Parathyroid adenoma (tissue), 2 donors: ENCODE measurements around the gene EFCAB6.

Experiments
- H2AFZ ChIP-seq: fragments of 300-600 bp; sonication (generic); one replicate; pipeline ENCODE4 v1.7.0; 2017; ENCODE audit warnings: antibody characterized with exemption, mild to moderate bottlenecking
- H3K27ac ChIP-seq: fragments of 300-600 bp; sonication (generic); one replicate; pipeline ENCODE4 v1.7.0; 2017
- H3K27me3 ChIP-seq: fragments of 300-600 bp; sonication (generic); one replicate; pipeline ENCODE4 v1.7.0; 2017; ENCODE audit warnings: low read length; ENCODE audit not compliant: control insufficient read depth, insufficient read depth
- H3K36me3 ChIP-seq: fragments of 300-600 bp; sonication (generic); one replicate; pipeline ENCODE4 v1.7.0; 2017; ENCODE audit warnings: low read length; ENCODE audit not compliant: control insufficient read depth, insufficient read depth
- H3K4me1 ChIP-seq: fragments of 300-600 bp; sonication (generic); one replicate; pipeline ENCODE4 v1.7.0; 2017; ENCODE audit warnings: control low read depth
- H3K4me2 ChIP-seq: fragments of 300-600 bp; sonication (generic); one replicate; pipeline ENCODE4 v1.7.0; 2017; ENCODE audit warnings: low read length
- H3K4me3 ChIP-seq: fragments of 300-600 bp; sonication (generic); one replicate; pipeline ENCODE4 v1.7.0; 2017; ENCODE audit warnings: low read depth, low read length
- H3K79me2 ChIP-seq: fragments of 300-600 bp; sonication (generic); one replicate; pipeline ENCODE4 v1.7.0; 2017; ENCODE audit warnings: control low read depth
- H3K9ac ChIP-seq: fragments of 300-600 bp; sonication (generic); one replicate; pipeline ENCODE4 v1.7.0; 2017; ENCODE audit warnings: mild to moderate bottlenecking
- H3K9me3 ChIP-seq: fragments of 300-600 bp; sonication (generic); one replicate; pipeline ENCODE4 v1.7.0; 2017; ENCODE audit warnings: low read length; ENCODE audit not compliant: control insufficient read depth
- CTCF ChIP-seq: fragments of 300-600 bp; sonication (generic); IDR thresholded peaks from one replicate; pipeline ENCODE4 v1.7.0; 2017; ENCODE audit warnings: antibody characterized with exemption, mild to moderate bottlenecking
- donor health status: primary hyperparathyroidism.

EFCAB6 gene

DNA sequence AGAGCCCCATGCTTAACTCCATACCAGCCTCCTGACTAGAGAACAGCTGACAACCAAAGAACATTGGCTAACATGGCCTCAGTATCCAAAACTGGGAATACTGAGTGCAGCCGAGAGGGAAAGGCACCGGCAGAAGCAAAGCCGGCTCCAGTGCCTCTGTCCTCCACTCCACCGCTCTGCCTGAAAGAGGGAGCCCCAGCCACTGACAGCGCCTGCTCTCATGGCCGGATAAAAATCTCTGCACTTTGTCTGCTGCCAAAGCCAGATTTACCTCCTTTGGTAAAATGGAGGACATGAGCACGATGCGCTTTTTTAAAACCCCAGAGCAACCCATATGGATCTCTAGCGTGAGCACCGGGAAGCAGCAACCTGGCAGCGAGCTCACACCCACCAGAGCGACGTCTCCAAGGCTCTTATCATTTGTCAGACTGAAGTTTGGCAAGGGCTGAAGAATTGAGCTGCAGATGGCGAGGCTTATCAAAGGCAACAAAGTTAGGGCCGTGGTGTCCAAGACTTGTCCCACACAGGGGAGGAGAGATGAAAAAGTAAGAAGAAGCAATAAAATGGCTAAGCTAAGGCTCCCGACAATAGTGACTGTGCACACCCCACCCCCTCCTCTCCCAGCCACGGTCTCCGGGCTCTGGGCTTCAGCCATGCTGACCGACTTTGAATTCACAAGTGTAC, 71.4 kb downstream of the EFCAB6 start:
- Histone ChIP-seq H3K9ac (no peak overlapping the region), H3K27ac (no peak overlapping the region), H3K4me3 (no peak overlapping the region), H3K9me3 (no peaks in the 10 kb centered on the region), H3K79me2 (no peaks in the 10 kb centered on the region), H2AFZ (no peak overlapping the region), H3K36me3 (no peaks in the 10 kb centered on the region), H3K27me3 (no peaks in the 10 kb centered on the region), H3K4me1 (no peaks in the 10 kb centered on the region), H3K4me2 (no peak overlapping the region)
- no peak for TF ChIP-seq CTCF

GRCh38 chr22:43739851-43740379, 72.2 kb downstream of the EFCAB6 start:
- Histone ChIP-seq H3K4me2 (no peak overlapping the region), H3K9me3 (no peaks in the 10 kb centered on the region), H3K36me3 (no peaks in the 10 kb centered on the region), H3K79me2 (no peaks in the 10 kb centered on the region), H3K9ac (no peak overlapping the region), H3K4me1 (no peaks in the 10 kb centered on the region), H3K4me3 (no peak overlapping the region), H2AFZ (no peak overlapping the region), H3K27ac (no peak overlapping the region), H3K27me3 (no peaks in the 10 kb centered on the region)
- no peak for TF ChIP-seq CTCF

DNA sequence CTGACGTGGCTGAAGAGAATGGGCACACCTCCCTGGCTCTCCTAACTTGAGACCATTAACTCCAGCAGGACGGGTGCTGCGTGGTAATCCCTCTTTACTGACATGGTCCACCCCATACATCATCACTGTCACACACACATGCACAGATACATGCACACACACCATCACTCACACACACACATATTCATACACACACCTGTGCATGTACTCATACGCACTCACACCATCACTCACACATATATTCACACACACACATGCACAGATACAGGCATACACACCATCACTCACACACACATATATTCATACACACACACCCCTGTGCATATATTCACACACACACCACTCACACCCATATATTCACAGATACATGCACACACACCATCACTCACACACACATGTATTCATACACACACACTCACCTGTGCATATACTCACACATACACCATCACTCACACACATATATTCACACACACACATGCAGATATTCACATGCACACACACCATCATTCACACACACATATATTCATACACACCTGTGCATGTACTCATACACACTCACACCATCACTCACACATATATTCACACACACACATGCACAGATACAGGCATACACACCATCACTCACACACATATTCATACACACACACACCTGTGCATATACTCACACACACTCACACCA, 74.8 kb downstream of the EFCAB6 start:
- Histone ChIP-seq H2AFZ (no peak overlapping the region), H3K27me3 (no peaks in the 10 kb centered on the region), H3K4me2 (no peak overlapping the region), H3K4me3 (no peak overlapping the region), H3K79me2 (no peaks in the 10 kb centered on the region), H3K27ac (no peak overlapping the region), H3K4me1 (no peaks in the 10 kb centered on the region), H3K9me3 (no peaks in the 10 kb centered on the region), H3K9ac (no peak overlapping the region), H3K36me3 (no peaks in the 10 kb centered on the region)
- TF ChIP-seq CTCF, result no peak

- no peak overlapping the region for H3K9ac ChIP-seq
- no peaks in the 10 kb centered on the region for H3K36me3 ChIP-seq
- TF ChIP-seq CTCF, result no peak
- H3K27ac ChIP-seq, result no peak overlapping the region
- no peak overlapping the region for H2AFZ ChIP-seq
- H3K27me3 ChIP-seq, result no peaks in the 10 kb centered on the region
- H3K4me3 ChIP-seq, result no peak overlapping the region
- no peaks in the 10 kb centered on the region for H3K9me3 ChIP-seq
- H3K4me1 ChIP-seq, result no peaks in the 10 kb centered on the region
- H3K4me2 ChIP-seq, result no peak overlapping the region
- no peaks in the 10 kb centered on the region for H3K79me2 ChIP-seq
Measured at GRCh38 chr22:43736651-43737050, 75.5 kb downstream of the EFCAB6 start.
